ENCODE measurements around the gene WASF2. TPM values are rescaled to one million over a fixed set of nuclear protein-coding genes. Genes with fewer than 3 reads are reported as not detected.

The WASF2 gene
- total RNA-seq, 1 donor from 2014 or later, result 97.8 TPM

DNA sequence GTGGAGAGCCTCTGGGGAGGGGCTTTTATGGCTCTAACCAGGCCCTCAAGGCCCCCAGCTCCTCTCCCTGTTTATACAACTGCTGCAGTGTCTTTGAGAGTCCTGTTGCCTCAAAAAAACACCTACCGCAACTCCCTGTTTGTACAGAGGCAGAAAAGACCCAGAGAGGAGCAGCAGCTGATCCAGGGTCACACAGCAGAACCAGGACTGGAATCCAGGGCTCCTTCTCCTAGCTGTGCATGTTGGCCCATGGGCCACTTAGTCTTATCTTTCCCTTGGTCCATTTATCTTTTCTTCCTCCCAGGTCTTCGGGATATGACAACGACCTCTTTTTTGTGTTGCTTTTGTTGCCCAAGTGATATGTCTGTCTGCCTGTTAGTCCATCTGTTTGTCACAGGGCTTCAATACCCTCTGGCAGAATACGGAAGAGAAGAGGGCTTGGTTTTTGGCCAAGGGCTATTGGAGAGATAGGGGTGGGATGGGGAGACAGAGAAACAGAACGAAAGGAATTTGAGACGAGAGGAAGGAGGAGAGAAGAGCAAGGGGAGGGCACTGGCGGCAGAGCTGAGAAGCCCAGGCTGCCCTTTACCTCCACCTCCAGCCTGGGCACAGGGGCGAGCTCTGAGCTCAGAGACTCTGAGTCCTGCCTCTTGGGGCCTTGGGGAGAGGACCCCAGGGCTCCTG, 33.5 kb upstream of the WASF2 start:
- Mint-ChIP-seq H3K4me3 (no peak overlapping the region), H3K9me3 (no peaks in the 10 kb centered on the region), H3K27ac (peak overlapping the region; percentile 87), H3K4me1 (peaks cover 77% of the 10 kb centered on the region), H3K36me3 (no peaks in the 10 kb centered on the region), H3K27me3 (ENCODE audit: low read depth) (no peaks in the 10 kb centered on the region)
- DNase-seq (ENCODE audit: low spot score in 2 of 2, unreplicated experiment in 2 of 2), result no peak
- TF ChIP-seq, protein P1, sequence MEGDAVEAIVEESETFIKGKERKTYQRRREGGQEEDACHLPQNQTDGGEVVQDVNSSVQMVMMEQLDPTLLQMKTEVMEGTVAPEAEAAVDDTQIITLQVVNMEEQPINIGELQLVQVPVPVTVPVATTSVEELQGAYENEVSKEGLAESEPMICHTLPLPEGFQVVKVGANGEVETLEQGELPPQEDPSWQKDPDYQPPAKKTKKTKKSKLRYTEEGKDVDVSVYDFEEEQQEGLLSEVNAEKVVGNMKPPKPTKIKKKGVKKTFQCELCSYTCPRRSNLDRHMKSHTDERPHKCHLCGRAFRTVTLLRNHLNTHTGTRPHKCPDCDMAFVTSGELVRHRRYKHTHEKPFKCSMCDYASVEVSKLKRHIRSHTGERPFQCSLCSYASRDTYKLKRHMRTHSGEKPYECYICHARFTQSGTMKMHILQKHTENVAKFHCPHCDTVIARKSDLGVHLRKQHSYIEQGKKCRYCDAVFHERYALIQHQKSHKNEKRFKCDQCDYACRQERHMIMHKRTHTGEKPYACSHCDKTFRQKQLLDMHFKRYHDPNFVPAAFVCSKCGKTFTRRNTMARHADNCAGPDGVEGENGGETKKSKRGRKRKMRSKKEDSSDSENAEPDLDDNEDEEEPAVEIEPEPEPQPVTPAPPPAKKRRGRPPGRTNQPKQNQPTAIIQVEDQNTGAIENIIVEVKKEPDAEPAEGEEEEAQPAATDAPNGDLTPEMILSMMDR (IDR thresholded peaks at IDR 0.05; ENCODE audit: unreplicated experiment), result no peak

DNA sequence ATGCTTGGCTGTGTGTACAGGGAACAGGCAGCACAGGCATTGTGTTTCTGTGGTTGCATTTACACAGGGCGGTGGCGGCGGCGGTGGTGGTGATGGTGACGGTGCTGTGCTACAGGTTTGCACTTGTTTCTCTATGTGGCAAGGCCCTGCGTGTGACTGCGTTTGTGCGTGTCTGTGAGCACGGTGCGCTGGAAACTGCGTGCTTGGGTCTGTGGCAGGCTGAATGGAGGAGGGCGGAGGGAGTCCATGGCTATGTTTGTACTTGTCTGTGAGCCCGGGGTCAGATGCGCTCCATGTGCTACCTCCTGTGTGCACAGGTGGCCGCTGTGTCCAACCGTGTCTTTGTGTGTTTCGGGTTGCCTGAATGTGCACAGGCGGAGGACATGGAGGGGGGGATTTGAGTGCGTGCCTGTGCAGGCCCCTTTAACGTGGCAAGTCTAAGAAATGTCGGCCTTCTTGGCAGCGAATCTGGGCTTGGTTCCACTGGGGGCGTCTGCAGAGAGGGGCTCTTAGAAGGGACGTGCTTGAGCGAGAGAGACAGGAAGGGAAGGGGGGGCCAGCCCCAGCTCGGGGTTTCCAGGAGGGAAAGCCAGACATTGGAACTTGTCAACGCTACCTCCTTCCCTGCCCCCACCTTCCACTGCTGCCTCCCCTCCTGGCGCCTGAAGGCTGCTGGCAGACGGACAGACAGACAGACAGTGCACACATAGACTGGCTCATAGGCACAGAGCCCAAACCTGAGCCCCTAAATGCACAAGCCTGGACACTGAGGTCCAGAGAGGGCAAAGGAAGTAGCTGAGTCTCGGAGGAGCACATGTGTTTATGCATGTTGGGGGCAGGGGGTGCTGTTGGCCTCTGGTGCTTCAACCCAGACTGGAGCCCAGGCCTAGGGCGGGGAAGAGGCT, 32.7 kb upstream of the WASF2 start:
- no peaks in the 10 kb centered on the region for H3K36me3 Mint-ChIP-seq

DNA sequence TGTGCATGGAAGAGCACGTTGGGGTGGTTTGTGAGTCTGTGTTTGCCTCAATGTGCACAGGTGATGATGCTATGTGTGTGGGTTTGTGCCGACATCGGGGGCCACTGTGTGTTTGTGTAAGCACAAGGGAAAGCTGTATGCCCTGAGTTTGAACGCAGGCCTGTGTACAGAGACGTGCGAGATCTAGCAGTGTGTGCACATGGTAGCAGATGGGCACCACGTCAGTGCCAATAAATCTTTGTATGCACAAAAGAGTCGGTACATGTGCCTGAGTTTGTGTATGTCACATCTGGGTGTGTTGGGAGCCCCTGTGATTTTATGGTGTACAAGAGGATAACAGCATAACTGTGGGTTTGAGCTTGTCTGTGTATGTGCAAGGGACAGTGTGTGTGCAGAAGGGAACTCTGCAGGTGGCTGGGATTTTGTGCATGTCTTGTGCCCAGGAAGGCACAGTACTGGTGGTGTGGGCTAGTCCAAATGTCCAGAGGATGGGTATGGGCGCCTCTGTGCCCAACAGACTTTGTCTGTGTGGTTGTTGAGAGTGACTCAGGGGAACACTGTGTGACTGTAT, 32.0 kb upstream of the WASF2 start:
- Mint-ChIP-seq H3K27ac (peak overlapping the region; percentile 87), H3K36me3 (no peaks in the 10 kb centered on the region), H3K4me3 (no peak overlapping the region), H3K4me1 (peaks cover 79% of the 10 kb centered on the region), H3K27me3 (ENCODE audit: low read depth) (no peaks in the 10 kb centered on the region), H3K9me3 (no peaks in the 10 kb centered on the region)
- TF ChIP-seq, protein P1 (IDR thresholded peaks at IDR 0.05; ENCODE audit: unreplicated experiment), result no peak
- DNase-seq (ENCODE audit: low spot score in 2 of 2, unreplicated experiment in 2 of 2), result no peak

More for the DNA sequence above, 32.7 kb upstream of the WASF2 start:
- Mint-ChIP-seq H3K27ac (peak overlapping the region; percentile 87), H3K27me3 (ENCODE audit: low read depth) (no peaks in the 10 kb centered on the region), H3K4me1 (peaks cover 81% of the 10 kb centered on the region), H3K4me3 (peak overlapping the region; percentile 2), H3K9me3 (no peaks in the 10 kb centered on the region)
- peak in 1 of 2 experiments; percentile 58 for DNase-seq (ENCODE audit: low spot score in 2 of 2, unreplicated experiment in 2 of 2)
- TF ChIP-seq, protein P1 (IDR thresholded peaks at IDR 0.05; ENCODE audit: unreplicated experiment), result no peak

DNA sequence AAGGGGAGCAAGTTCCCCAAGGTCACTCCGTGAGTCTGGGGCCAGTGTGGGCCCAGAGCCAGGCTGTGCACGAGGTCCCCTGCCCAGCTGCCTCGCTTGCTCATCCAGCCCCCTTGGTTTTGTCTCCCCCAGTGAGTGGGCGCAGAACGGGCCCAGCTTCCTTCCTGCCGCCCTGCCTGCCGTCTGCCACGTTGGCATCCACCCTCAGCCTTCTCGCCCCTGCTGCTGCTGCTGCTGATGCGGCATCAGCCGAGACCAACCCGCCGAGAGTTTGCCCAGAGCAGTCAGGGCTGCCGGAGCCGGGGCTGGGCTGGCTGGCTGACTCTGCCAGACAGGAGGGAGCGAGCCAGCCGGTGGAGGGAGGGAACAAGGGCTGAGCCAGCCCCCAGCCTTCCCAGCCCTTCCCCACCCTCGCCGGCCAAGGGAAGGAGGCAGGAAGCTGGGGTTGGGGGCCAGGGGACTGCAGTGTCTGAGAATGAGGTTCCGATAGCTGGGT, 31.4 kb upstream of the WASF2 start:
- Mint-ChIP-seq H3K4me3 (no peak overlapping the region), H3K27ac (peak overlapping the region; percentile 87)

DNA sequence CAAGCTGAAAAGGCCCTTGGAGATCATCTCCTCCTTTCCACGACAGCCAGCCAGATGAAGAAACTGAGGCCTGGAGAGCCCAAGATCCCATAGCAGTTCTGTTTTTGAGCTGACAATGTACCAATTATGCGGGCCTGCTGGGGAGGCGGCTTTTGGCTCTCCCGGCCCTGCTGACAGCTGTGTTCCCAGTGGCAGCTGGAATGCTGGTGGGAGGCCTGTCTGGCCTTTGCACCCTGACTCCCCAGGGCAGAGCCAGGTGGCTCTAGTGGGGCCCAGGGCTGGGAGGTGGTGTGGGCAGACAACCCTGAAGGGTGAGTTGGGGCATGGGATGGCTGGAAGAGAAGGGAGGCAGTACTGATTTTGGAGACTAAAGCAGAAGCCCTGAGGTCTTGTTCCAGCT, 30.7 kb upstream of the WASF2 start:
- no peak for DNase-seq (ENCODE audit: low spot score in 2 of 2, unreplicated experiment in 2 of 2)
- Mint-ChIP-seq H3K4me1 (peaks cover 71% of the 10 kb centered on the region), H3K36me3 (no peaks in the 10 kb centered on the region), H3K27ac (peak overlapping the region; percentile 62), H3K9me3 (no peaks in the 10 kb centered on the region), H3K4me3 (no peak overlapping the region), H3K27me3 (ENCODE audit: low read depth) (no peaks in the 10 kb centered on the region)
- TF ChIP-seq, protein P1 (IDR thresholded peaks at IDR 0.05; ENCODE audit: unreplicated experiment), result no peak

More for the DNA sequence above, 31.4 kb upstream of the WASF2 start:
- TF ChIP-seq, protein P1 (IDR thresholded peaks at IDR 0.05; ENCODE audit: unreplicated experiment), result no peak
- no peaks in the 10 kb centered on the region for H3K36me3 Mint-ChIP-seq
- no peaks in the 10 kb centered on the region for H3K9me3 Mint-ChIP-seq
- peaks cover 74% of the 10 kb centered on the region for H3K4me1 Mint-ChIP-seq
- DNase-seq (ENCODE audit: low spot score in 2 of 2, unreplicated experiment in 2 of 2), result no peak
- no peaks in the 10 kb centered on the region for H3K27me3 Mint-ChIP-seq (ENCODE audit: low read depth)

Measured in mesothelial cell of epicardium (in vitro differentiated cells).